Activated CD4-positive, alpha-beta T cell treated with anti-CD3 and anti-CD28 coated beads for 36 hours (primary cell): Measurements from ENCODE around the gene R3HDM2. TPM values are rescaled to one million over a fixed set of nuclear protein-coding genes. Genes with fewer than 3 reads are reported as not detected.
"Not testable (repeated sequence)": the region's sequence is repeated elsewhere in the genome, so short reads cannot be mapped to it uniquely, and the experiment has no call there.

Source experiments
- ATAC-seq: fragments of 200-7000 bp; cut with Tn5 transposase; one replicate; pipeline ENCODE4 v1.10.0; 2021; ENCODE audit warnings: mild to moderate bottlenecking, moderate library complexity
- CTCF ChIA-PET: fragments of 350-600 bp; sonication (Branson Sonifier 250); formaldehyde crosslinking; loops from one replicate; lab custom pipeline; 2021; ENCODE audit warnings: antibody characterized with exemption; lab: Charles Lee
- POLR2A ChIA-PET: fragments of 350-600 bp; sonication (Branson Sonifier 250); formaldehyde crosslinking; loops from one replicate; lab custom pipeline; 2021; ENCODE audit warnings: antibody characterized with exemption, inconsistent platforms; lab: Charles Lee
- DNase-seq: peaks from one replicate; pipeline ENCODE4 v3.0.0-alpha.2; 2020
- H3K27ac Mint-ChIP-seq: one replicate; pipeline ENCODE4 v1.8.0; 2021; ENCODE audit warnings: mixed read lengths
- H3K27me3 Mint-ChIP-seq: one replicate; pipeline ENCODE4 v1.8.0; 2021; ENCODE audit warnings: mixed read lengths
- H3K36me3 Mint-ChIP-seq: one replicate; pipeline ENCODE4 v1.8.0; 2021; ENCODE audit warnings: low read depth, mixed read lengths
- H3K4me1 Mint-ChIP-seq: one replicate; pipeline ENCODE4 v1.8.0; 2021; ENCODE audit warnings: mixed read lengths
- H3K4me3 Mint-ChIP-seq: one replicate; pipeline ENCODE4 v1.8.0; 2021; ENCODE audit warnings: mild to moderate bottlenecking, moderate library complexity, mixed read lengths
- H3K9me3 Mint-ChIP-seq: one replicate; pipeline ENCODE4 v1.8.0; 2021; ENCODE audit warnings: low read depth, mixed read lengths
- intact Hi-C, 2 experiments: fragments of 100-400 bp; cut with DNase I in 1 of 2; cut with micrococcal nuclease in 1 of 2; formaldehyde crosslinking; loops; one replicate each; pipeline versions ENCODE4 v1.14.2 to v1.15.1; 2022 to 2024; cut with DNase I, micrococcal nuclease
- total RNA-seq, 2 experiments: library from RNA; stranded (reverse); gene quantifications; one replicate each; pipeline ENCODE4 v1.2.3, GENCODE V29; 2021

The R3HDM2 gene
- total RNA-seq, 2 experiments from 2014 or later: 45.9 to 52.5 TPM

DNA sequence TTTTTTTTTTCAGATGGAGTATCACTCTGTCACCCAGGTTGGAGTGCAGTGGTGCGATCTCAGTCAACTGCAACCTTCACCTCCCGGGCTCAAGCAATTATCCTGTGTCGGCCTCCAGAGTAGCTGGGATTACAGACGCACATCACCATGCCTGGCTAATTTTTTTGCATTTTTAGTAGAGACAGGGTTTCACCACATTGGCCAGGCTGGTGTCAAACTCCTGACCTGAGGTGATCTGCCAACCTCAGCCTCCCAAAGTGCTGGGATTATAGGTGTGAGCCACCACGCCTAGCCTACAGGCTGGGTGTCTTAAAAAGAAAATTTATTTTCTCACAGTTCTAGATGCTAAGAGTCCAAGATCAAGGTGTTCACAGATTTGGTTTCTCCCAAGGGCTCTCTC is 66.7 kb downstream of the R3HDM2 start:
- H3K4me1 Mint-ChIP-seq, DNase-seq, ATAC-seq, H3K27ac Mint-ChIP-seq, CTCF ChIA-PET, H3K9me3 Mint-ChIP-seq, intact Hi-C loops, H3K4me3 Mint-ChIP-seq, H3K27me3 Mint-ChIP-seq: not testable (repeated sequence)
- peaks cover 19% of the 10 kb centered on the region for H3K36me3 Mint-ChIP-seq
- POLR2A ChIA-PET: interaction anchor here (0.6 kb wide), 1 partner anchor 112 kb away, joined by 8 read pairs; no protein-coding TSS in a partner anchor

DNA sequence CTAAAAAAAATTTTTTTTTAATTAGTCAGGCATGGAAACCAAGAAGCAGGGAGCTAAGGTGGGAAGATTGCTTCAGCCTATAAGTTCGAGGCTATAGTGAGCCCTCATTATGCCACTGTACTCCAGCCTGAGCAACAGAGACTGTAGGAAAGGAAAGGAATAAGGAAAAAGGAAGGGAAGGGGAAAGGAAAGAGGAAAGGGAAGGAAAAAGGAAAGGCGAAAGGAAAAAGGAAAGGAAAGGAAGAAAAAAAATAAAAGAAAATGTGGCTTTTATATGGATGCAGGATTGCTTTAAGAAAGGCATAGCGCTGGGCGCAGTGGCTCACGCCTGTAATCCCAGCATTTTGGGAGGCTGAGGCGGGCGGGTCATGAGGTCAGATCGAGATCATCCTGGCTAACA is 70.4 kb downstream of the R3HDM2 start:
- ATAC-seq: no peak
- Mint-ChIP-seq H3K27ac (no peak overlapping the region), H3K9me3 (no peaks in the 10 kb centered on the region), H3K4me3 (no peak overlapping the region), H3K36me3 (peaks cover 9% of the 10 kb centered on the region), H3K27me3 (no peaks in the 10 kb centered on the region), H3K4me1 (no peaks in the 10 kb centered on the region)
- DNase-seq: no peak
- ChIA-PET CTCF (no interaction called here), POLR2A (no interaction called here)
- intact Hi-C loops: no loop called here

DNA sequence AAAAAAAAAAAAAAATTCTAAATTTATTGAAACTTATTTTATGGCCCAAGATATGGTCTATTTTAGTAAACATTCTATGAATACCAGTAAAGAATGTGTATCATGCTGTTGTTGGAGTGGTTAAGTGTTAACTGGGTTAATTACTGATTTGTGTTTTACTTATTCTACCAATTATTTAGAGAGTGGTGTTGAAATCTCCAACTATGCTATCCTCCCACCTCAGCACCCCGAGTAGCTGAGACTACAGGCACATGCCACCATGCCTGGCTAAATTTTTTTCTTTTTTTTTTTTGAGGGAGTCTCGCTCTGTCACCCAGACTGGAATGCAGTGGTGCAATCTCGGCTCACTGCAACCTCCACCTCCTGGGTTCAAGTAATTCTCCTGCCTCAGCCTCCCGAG is 72.2 kb downstream of the R3HDM2 start:
- Mint-ChIP-seq H3K4me3 (no peak overlapping the region), H3K36me3 (peaks cover 9% of the 10 kb centered on the region), H3K4me1 (no peaks in the 10 kb centered on the region), H3K27ac (no peak overlapping the region), H3K27me3 (no peaks in the 10 kb centered on the region), H3K9me3 (no peaks in the 10 kb centered on the region)
- ATAC-seq (no peak), DNase-seq (no peak)
- ChIA-PET POLR2A (no interaction called here), CTCF (interaction anchor here (0.6 to 1.3 kb wide), 3 partner anchors 9 to 14 kb away, joined by 3 to 7 read pairs (median 4); no protein-coding TSS in a partner anchor)
- intact Hi-C loops: no loop called here

DNA sequence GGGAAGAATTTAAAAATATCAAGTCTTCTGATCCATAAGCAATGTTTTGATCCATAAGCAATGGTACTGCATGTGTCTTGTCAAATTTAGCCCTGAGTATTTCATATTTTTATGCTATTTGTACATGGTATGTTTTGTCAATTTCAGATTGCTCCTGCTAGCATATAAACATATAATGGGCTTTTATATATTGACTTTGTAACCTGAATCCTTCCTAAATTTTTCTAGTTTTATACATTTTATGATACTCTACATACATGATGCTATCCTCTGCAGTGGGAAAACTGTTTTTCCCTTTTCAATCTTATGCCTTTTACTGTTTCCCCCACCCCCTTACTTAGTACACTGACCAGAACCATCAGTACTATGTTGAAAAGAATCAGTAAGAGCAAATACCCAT is 75.1 kb downstream of the R3HDM2 start:
- no peak for DNase-seq
- intact Hi-C loops: no loop called here
- H3K27ac Mint-ChIP-seq: no peak overlapping the region
- H3K4me3 Mint-ChIP-seq: no peak overlapping the region
- no peaks in the 10 kb centered on the region for H3K27me3 Mint-ChIP-seq
- peaks cover 10% of the 10 kb centered on the region for H3K36me3 Mint-ChIP-seq
- ChIA-PET CTCF (interaction anchor here (0.6 kb wide), 1 partner anchor 112 kb away, joined by 3 read pairs; no protein-coding TSS in a partner anchor), POLR2A (no interaction called here)
- H3K4me1 Mint-ChIP-seq: no peaks in the 10 kb centered on the region
- ATAC-seq: no peak
- H3K9me3 Mint-ChIP-seq: no peaks in the 10 kb centered on the region

DNA sequence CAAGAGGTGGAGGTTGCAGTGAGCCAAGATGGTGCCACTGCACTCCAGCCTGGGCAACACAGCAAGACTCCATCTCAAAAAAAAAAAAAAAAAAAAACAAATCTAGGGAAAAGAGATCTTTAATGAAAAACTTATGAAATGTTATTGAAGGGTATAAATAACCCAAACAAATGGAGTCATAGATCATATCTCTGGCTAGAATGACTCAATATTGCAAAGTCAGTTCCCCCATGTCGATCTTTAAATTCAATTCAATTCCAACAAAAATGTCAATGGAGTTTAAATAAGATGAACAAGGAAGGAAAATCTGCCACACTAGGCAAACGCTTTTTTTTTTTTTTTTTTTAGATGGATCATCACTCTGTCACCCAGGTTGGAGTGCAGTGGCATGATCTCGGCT is 78.7 kb downstream of the R3HDM2 start:
- no peaks in the 10 kb centered on the region for H3K27me3 Mint-ChIP-seq
- POLR2A ChIA-PET: no interaction called here
- peaks cover 17% of the 10 kb centered on the region for H3K36me3 Mint-ChIP-seq
- no peak for ATAC-seq
- no peak for DNase-seq
- intact Hi-C loops: no loop called here
- no peak overlapping the region for H3K27ac Mint-ChIP-seq
- H3K4me3 Mint-ChIP-seq: no peak overlapping the region
- peaks cover 2% of the 10 kb centered on the region for H3K9me3 Mint-ChIP-seq
- no peaks in the 10 kb centered on the region for H3K4me1 Mint-ChIP-seq
- CTCF ChIA-PET: no interaction called here

DNA sequence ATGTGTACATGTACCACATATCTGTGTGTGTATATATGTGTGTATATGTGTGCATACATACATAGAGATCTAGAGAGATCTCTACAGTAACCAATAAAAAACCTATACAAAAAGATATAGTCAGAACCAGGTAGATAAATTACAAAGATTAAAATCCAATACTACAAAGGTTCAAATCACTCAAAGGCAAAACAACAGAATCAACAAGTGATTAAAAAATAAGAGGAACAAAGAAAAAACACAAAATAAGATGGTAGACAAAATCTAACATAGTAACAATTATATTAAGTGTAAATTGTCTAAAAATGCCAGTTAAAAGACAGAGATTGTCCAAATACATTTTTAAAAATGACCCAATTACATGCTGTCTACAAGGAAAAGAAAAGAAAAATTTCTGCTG is 83.6 kb downstream of the R3HDM2 start:
- no peak overlapping the region for H3K4me3 Mint-ChIP-seq
- CTCF ChIA-PET: interaction anchor here (0.7 kb wide), 1 partner anchor 12 kb away, joined by 3 read pairs; no protein-coding TSS in a partner anchor

DNA sequence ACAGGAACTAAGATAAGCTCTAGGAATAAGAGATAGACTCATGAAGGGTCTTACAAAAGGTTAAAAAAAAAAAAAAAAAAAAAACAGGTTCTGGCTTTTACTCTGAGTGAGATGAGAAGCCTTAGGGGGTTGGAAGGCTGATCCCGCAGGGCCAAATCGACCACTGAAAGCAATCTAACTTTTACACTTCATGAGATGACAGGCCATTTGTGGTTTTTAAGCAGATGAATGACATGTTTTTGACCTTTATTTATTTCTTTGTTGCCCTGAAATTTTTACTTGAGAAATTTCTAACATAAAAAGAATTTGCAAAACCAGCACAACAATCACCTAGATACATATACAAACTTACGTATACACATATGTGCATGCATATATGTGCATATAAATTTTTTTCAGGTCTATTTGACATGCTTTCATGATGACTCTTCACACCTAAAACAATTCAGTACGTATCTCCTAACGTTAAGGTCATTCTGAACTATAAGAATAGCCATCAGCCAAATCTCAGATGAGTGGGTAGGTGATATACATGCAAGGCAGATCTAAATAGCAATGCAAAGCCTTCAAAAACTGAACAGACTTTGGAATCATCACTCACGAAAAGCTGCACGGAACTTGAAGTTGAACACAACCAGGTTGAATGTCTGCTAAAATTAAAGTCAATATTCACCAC is 87.0 kb downstream of the R3HDM2 start:
- H3K4me1 Mint-ChIP-seq: peaks cover 35% of the 10 kb centered on the region
- H3K4me3 Mint-ChIP-seq: no peak overlapping the region
- no peaks in the 10 kb centered on the region for H3K27me3 Mint-ChIP-seq
- peak overlapping the region; percentile 84 for H3K27ac Mint-ChIP-seq
- intact Hi-C loops: no loop called here
- peaks cover 24% of the 10 kb centered on the region for H3K36me3 Mint-ChIP-seq
- ChIA-PET CTCF (interaction anchor here (0.5 to 1.0 kb wide), 3 partner anchors 11 to 109 kb away, joined by 4 to 7 read pairs (median 5); no protein-coding TSS in a partner anchor), POLR2A (no interaction called here)
- DNase-seq: peak; percentile 40
- H3K9me3 Mint-ChIP-seq: peaks cover 3% of the 10 kb centered on the region
- peak; percentile 70 for ATAC-seq

More for the DNA sequence above, 83.6 kb downstream of the R3HDM2 start:
- DNase-seq (no peak), ATAC-seq (no peak)
- POLR2A ChIA-PET: no interaction called here
- intact Hi-C loops: no loop called here
- Mint-ChIP-seq H3K4me1 (peaks cover 30% of the 10 kb centered on the region), H3K27me3 (no peaks in the 10 kb centered on the region), H3K9me3 (peaks cover 3% of the 10 kb centered on the region), H3K36me3 (peaks cover 26% of the 10 kb centered on the region), H3K27ac (no peak overlapping the region)

DNA sequence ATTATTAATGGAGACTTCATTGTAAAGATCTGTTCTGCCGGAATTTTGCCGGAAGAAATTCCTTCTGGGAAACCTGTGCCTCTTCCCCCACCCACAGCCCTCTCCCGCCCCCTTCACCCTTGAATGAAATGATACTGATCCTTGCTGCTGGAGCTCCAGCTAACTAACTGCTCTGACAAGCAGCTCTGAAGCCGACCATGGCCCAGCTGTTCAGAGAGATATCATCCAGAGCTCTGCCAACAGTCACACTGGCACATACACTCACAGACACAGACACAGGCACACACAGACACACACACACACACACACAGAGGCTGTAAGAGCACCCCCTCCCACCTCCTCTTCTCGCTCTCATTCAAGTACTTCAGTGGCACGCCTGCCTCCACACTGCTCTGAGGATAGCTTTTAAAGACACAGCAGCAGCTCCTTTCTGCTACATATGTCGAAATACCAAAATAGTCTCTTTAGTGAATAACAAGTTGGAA is 88.6 kb downstream of the R3HDM2 start:
- H3K27ac Mint-ChIP-seq: peak overlapping the region; percentile 17

DNA sequence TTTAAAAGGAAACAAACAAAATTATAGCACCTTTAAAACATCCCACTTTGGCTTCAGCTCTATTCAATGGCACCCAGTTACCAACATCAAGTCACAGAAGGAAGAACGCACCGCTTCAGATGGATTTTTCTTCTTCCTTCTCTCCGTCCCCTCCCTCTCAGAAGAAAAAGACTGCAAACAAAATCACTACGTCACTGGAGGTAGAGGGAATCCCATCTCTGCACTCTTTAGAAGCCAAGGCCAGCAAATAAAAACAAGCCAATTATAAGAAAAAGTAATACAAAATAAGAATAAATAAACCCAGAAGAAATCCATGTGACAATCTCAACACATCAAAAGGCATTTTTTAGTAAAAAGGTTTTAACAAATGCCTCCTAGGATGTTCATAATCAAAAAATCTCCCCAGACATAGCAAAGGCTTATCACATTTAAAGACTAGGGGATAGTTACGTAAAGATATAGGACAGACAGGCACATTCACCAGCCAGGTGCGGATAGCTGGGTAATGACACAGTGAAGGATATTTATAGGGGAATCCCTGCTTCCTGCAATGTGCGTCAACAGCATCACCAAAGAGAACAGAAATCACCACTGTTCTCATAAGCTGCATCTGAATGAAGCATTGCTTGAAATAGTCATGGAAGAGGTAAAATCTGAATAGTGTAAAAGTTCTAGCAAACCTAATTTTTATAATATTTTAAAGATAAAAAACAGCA is 89.4 kb downstream of the R3HDM2 start:
- no peak for DNase-seq
- peaks cover 17% of the 10 kb centered on the region for H3K36me3 Mint-ChIP-seq
- H3K27me3 Mint-ChIP-seq: no peaks in the 10 kb centered on the region
- ChIA-PET CTCF (interaction anchor here (1.3 to 2.0 kb wide), 3 partner anchors 40 to 118 kb away, joined by 4 to 5 read pairs (median 5); no protein-coding TSS in a partner anchor), POLR2A (no interaction called here)
- intact Hi-C loops: no loop called here
- ATAC-seq: no peak
- no peak overlapping the region for H3K27ac Mint-ChIP-seq
- H3K4me3 Mint-ChIP-seq: no peak overlapping the region
- H3K9me3 Mint-ChIP-seq: peaks cover 1% of the 10 kb centered on the region
- peaks cover 35% of the 10 kb centered on the region for H3K4me1 Mint-ChIP-seq

More for the DNA sequence above, 88.6 kb downstream of the R3HDM2 start:
- H3K9me3 Mint-ChIP-seq: peaks cover 2% of the 10 kb centered on the region
- ATAC-seq (peak; percentile 69), DNase-seq (peak; percentile 24)
- H3K4me3 Mint-ChIP-seq: no peak overlapping the region
- peaks cover 17% of the 10 kb centered on the region for H3K36me3 Mint-ChIP-seq
- intact Hi-C loops: no loop called here
- H3K27me3 Mint-ChIP-seq: no peaks in the 10 kb centered on the region
- ChIA-PET POLR2A (interaction anchor here (0.8 kb wide), 1 partner anchor 32 kb away, joined by 6 read pairs; no protein-coding TSS in a partner anchor), CTCF (interaction anchor here (0.6 to 2.0 kb wide), 8 partner anchors 25 to 430 kb away, joined by 3 to 5 read pairs (median 4); partner anchors contain the start of gene INHBE)
- H3K4me1 Mint-ChIP-seq: peaks cover 35% of the 10 kb centered on the region

DNA sequence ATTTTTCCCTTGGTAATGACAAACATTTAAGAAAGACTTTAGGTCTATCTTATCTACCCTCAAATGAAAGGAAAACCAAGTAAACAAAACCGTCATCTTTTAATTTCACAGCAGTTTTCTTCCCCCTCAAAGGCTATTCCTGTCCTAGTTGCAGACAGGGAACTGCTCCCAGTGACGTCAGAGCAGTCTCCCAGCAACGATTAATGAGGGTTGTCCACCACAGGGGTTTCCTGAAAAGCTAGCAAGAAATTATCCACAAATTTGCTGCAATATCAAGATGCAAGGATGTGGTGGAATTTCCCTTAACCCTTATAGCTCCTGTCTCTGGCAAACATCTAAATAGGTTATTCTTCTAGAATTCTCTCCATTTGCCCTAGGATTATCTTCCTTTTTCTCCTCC is 90.7 kb downstream of the R3HDM2 start:
- CTCF ChIA-PET: interaction anchor here (0.7 to 1.0 kb wide), 3 partner anchors 18 to 126 kb away, joined by 3 to 4 read pairs (median 3); no protein-coding TSS in a partner anchor
- peaks cover 18% of the 10 kb centered on the region for H3K36me3 Mint-ChIP-seq
- intact Hi-C loops: no loop called here
- no peaks in the 10 kb centered on the region for H3K27me3 Mint-ChIP-seq
- POLR2A ChIA-PET: interaction anchor here (0.7 kb wide), 1 partner anchor 184 kb away, joined by 4 read pairs; no protein-coding TSS in a partner anchor
- H3K27ac Mint-ChIP-seq: no peak overlapping the region
- peaks cover 32% of the 10 kb centered on the region for H3K4me1 Mint-ChIP-seq
- ATAC-seq (no peak), DNase-seq (no peak)
- H3K9me3 Mint-ChIP-seq: peaks cover 4% of the 10 kb centered on the region
- no peak overlapping the region for H3K4me3 Mint-ChIP-seq

DNA sequence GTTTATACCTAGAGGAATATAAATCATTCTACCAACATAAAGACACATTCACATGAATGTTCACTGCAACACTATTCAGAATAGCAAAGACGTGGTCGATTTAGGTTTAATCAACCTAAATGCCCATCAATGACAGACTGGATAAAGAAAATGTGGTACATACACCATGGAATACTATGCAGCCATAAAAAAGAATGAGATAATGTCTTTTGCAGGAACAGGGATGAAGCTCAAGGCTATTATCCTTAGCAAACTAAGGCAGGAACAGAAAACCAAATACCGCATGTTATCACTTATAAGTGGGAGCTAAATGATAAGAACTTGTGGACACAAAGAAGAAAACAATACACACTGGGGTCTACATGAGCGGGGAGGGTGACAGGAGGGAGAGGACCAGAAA is 94.5 kb downstream of the R3HDM2 start:
- H3K4me1 Mint-ChIP-seq, H3K27me3 Mint-ChIP-seq, ATAC-seq, H3K9me3 Mint-ChIP-seq, DNase-seq, intact Hi-C loops, H3K4me3 Mint-ChIP-seq, H3K27ac Mint-ChIP-seq: not testable (repeated sequence)
- peaks cover 10% of the 10 kb centered on the region for H3K36me3 Mint-ChIP-seq
- ChIA-PET CTCF (interaction anchor here (1.0 to 1.8 kb wide), 3 partner anchors 21 to 116 kb away, joined by 3 to 8 read pairs (median 3); no protein-coding TSS in a partner anchor), POLR2A (interaction anchor here (0.6 kb wide), 1 partner anchor 42 kb away, joined by 3 read pairs; no protein-coding TSS in a partner anchor)
